HG02798 (cell line): ENCODE data around the gene HES4.
A peak's percentile ranks its signal among the peaks of the same experiment; 100 is the strongest.
"Not testable (repeated sequence)": the region's sequence is repeated elsewhere in the genome, so short reads cannot be mapped to it uniquely, and the experiment has no call there.

Experiments used
- ATAC-seq: cut with Tn5 transposase; IDR thresholded peaks from one replicate; pipeline ENCODE4 v1.9.1; 2021; ENCODE audit warnings: mild to moderate bottlenecking; ENCODE audit not compliant: unreplicated experiment, poor library complexity

Gene HES4

DNA sequence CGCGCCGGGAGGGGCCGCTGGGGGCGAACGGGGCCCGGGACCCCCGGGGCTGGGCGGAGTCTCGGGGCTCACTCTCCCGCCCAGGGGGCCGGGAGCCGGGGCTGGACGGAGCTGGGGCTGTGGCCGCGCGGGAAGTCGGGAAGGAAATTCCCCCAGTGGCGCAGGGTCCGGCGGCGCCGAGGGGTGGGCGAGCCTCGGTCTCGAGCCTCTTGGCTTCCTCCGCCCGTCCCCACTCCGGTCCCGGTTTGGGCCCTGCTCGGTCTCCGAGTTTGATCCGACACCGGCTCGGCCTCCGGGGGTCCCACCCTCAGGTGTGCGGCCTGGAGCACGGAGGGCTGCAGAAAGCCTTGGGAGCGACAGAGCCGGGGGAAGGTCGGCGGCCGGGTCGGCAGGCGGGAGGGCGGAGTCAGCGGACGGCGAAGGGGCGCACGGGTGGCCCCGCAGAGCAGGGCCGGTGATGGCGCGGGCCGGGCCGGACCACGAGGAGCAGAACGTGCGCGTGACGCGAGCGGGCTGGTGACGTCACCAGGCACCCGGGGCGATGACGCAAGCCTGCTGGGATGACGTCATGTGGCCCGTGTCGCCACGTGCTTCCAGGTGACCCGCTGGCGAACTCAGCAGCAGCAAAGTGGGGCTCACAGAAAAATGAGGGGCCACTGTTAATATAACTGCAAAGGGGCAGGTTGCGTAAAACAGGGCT, 610 bp upstream of the HES4 start:
- ATAC-seq = no peak

DNA sequence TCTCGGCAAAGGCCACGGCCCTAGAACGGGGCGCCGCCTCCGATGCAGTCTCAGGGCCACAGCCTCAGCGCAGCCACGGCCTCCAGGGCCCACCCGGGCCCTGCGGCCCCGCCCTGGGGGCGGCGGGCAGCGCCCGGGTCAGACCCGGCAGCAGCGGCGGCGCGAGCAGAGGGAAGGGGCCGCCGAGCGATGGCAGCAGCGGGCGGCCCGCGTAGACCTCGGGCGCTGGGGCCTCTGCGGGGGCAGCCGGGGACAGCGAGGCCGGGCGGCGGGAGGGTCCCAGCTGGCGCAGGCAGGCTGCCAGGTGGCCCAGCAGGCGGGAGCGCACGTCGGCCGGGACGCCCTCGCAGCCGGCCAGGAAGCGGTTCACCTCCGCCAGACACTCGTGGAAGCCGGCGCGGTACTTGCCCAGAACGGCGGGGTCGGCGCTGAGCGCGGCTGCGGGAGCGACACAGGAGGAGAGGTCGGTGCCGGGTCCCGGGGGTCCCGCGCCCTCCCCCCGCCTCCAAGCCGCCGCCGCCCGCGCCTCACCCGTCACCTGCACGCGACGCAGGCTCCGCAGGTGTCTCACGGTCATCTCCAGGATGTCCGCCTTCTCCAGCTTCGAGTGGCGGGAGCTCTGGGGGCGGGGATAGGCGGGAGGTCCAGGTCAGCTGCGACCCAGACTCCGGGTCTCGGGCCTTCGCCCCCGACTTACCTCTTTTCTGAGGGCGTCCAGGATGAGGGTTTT, 737 bp downstream of the HES4 start:
- no peak for ATAC-seq

DNA sequence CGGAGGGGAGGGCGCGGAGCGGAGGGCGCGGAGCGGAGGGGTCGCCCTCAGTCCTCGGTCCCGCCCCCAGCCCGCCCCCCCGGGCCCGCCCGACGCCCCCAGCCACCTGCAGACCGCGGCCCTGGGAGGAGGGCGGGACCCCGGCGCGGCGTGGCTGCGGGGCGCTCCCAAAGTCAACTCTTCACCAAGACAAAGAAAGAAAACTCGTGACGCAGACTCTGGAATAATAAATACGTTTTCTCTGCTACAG, 1.2 kb downstream of the HES4 start:
- ATAC-seq = no peak

DNA sequence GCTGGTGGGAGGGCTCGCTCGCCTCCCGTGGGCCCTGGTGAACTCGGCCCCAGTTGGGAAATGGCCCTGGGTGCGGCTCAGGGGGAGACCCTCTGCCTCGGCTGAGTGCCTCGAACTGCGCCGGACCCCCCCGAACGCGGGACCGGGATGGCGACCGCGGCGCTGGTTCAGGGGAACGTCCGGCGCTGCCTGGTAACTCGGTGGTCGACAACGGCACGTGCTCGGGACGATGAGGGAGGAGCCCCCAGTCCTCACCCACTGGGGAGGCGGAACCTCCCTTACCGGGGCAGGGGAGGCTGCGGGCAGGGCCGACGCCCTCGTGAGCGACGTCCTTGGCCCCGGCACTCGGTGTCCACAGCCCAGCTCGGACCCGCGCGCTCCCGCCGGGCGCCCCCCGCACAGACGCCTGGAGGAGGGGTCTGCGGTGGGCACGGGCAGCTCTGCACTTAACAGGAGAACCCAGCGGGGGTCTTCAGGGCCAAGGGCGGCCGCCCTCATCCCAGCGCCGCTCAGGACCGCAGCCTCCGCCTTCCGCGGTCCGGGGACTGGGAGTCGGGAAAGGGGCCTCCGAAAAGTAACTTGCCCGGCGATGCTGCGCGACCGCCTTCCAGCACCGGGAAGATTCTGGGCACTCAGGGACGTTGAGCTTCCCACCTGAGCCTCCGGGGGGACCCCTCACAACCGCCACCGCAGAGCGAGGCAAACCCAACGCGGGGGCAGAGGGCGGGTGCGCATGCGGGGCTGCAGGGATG, 1.7 kb downstream of the HES4 start:
- ATAC-seq = no peak

DNA sequence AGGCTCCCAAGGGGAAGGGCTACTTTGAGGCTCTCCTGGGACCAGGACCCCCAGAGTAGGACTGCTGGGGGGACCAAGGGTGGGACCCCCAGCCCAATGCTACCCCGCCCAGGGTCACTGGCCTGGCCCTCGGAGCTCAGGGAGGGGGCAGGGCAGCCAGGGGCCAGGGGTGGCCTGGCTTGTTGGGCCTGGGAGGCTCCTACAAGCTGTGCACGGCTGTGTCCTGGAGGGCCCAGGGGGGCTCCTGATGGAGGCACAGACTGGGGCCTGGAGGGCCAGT, 2.2 kb downstream of the HES4 start:
- no peak for ATAC-seq

- no peak for ATAC-seq
Observed at GRCh38 chr1:996851-997712, 2.8 kb downstream of the HES4 start.

- ATAC-seq = no peak
Observed at GRCh38 chr1:995665-996633, 3.9 kb downstream of the HES4 start.

- not testable (repeated sequence) for ATAC-seq
Observed at GRCh38 chr1:994546-994945, 5.4 kb downstream of the HES4 start.

DNA sequence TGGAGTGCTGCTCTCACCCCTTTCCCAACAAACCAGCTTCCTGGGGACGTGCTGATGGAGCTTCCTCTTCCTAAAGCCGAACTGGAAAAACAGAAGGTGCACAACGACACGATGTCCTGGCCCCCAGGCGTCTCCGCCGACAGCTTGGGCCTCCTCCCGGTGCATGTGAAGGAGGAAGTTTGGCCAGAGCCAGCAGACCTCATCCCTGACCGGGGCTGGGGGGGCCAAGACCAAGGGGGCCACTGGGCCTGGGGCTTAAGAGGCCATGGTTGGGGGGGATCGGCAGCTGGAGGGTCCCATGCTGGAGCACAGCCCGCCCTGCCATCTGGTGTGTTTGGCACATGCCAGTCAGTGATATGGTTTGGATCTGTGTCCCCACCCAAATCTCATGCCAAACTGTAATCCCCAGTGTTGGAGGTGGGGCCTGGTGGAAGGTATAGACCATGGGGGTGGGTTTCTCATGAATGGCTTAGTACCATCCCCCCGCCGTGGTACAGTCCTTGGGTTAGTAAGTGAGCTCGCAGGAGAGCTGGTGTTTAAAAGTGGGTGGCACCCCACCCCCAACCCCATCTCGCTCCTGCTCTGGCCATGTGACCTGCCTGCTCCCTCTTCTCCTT, 6.4 kb downstream of the HES4 start:
- no peak for ATAC-seq

DNA sequence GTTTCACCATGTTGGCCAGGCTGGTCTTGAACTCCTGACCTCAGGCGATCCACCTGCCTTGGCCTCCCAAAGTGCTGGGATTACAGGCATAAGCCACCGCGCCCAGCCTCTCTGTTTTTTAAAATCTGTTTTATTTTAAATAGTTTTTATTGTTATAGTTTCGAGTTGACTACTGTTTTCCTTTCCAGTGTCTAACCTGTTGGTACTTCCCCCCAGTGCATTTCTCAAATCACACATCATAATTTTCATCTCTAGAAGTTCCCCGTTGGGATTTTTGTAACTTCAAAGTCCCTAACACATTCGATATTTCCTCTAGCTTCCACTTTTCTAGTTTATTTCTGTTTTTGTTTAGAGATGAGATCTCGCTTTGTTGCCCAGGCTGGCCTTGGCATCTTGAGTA, 7.5 kb downstream of the HES4 start:
- ATAC-seq = no peak

DNA sequence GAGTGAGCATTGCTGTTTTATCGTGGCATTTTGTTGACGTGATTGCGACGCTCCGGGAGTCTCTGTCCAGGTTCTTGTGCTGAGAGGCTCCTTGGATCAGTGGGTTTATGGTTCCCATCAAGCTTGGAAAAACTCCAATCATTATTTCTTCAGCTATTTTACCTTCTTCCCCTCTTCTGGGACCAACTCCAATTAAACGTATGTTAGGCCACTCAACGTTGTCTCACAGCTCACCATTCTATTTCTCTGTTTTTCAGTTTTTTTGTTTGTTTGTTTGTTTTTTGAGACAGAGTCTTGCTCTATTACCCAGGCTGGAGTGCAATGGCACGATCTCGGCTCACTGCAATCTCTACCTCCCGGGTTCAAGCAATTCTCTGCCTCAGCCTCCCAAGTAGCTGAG, 8.0 kb downstream of the HES4 start:
- no peak for ATAC-seq

GRCh38 chr1:991275-991674, 8.6 kb downstream of the HES4 start:
- not testable (repeated sequence) for ATAC-seq

- ATAC-seq = not testable (repeated sequence)
Observed at GRCh38 chr1:988061-988460, 11.8 kb downstream of the HES4 start.

GRCh38 chr1:985126-985525, 14.8 kb downstream of the HES4 start:
- no peak for ATAC-seq

- no peak for ATAC-seq
Observed at GRCh38 chr1:984476-984814, 15.5 kb downstream of the HES4 start.

- peak; percentile 53 for ATAC-seq
Observed at GRCh38 chr1:983798-984475, 16.0 kb downstream of the HES4 start.

DNA sequence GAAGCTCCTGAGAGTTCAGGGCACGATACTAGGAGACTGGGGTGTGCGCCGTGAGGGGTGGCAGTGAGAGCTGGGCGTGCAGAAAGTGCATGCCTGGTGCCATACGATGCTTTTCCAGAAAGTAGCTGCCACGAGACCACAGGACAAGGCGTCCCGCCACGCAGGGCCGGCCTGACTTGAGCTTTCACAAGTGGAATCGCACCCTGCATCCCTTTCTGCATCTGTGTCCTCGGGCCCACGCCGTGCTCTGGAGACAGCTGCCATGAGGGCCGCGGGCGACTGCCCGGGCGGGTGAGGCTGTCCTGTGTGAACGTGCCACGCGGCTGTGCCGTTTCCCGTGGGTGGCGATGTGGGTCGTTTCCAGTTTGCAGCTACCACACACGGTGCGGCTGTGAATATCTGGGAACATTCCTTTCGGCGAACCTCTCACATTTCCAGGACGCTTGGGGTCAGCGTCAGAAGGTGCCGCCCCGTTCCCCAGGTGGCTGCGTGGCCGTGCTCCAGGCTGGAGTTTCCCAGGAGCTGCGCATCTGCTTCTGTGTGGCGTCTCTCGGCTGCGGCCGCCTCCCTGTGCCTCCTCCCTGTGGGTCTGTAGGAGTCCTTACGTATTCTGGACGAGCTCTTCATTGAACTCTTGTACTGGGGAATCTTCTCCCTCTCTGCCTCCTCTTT, 17.0 kb downstream of the HES4 start:
- ATAC-seq = no peak

- no peak for ATAC-seq
Observed at GRCh38 chr1:981955-982558, 17.8 kb downstream of the HES4 start, which contains the start of gene PERM1. PERM1 (minus strand) TSS chr1:982093; CDS start chr1:981029, 1,064 bp downstream.
